ENCODE measurements around the gene DUSP15.

- TF ChIP-seq CTCF (IDR thresholded peaks at IDR 0.05) (no peak), POLR2A (IDR thresholded peaks at IDR 0.05) (no peak)
These were observed 31.3 kb upstream of the DUSP15 start for GRCh38 chr20:31901615-31902014.

All from Peyer's patch (tissue), 4 donors.